Suprapubic skin (tissue), 4 donors: ENCODE measurements around the gene SPTB. TPM values are rescaled to one million over a fixed set of nuclear protein-coding genes. Genes with fewer than 3 reads are reported as not detected.

Experiments
- DNase-seq, 2 donors: peaks; one replicate each; pipeline ENCODE4 v3.0.0-alpha.2; 2019; ENCODE audit warnings: low spot score in 2 of 2
- H3K27ac ChIP-seq: fragments of 200-600 bp; sonication (generic); one replicate; pipeline ENCODE4 v1.5.1; 2019
- H3K27me3 ChIP-seq: fragments of 200-600 bp; sonication (generic); one replicate; pipeline ENCODE4 v1.5.1; 2019
- H3K36me3 ChIP-seq: fragments of 200-600 bp; sonication (generic); one replicate; pipeline ENCODE4 v1.5.1; 2019
- H3K4me1 ChIP-seq: fragments of 200-600 bp; sonication (generic); one replicate; pipeline ENCODE4 v1.5.1; 2019
- H3K4me3 ChIP-seq: fragments of 200-600 bp; sonication (generic); one replicate; pipeline ENCODE4 v1.5.1; 2019; ENCODE audit warnings: mild to moderate bottlenecking
- H3K9me3 ChIP-seq: fragments of 200-600 bp; sonication (generic); one replicate; pipeline ENCODE4 v1.5.1; 2019
- CTCF ChIP-seq, 2 donors: fragments of 200-600 bp in 1 of 2; fragments of 450-650 bp in 1 of 2; sonication (generic) in 1 of 2; IDR thresholded peaks; one replicate each; pipeline ENCODE4 v1.5.1; 2016 to 2019; ENCODE audit warnings: antibody characterized with exemption in 2 of 2, mild to moderate bottlenecking in 1 of 2, moderate library complexity in 1 of 2
- EP300 ChIP-seq: sonication (generic); formaldehyde crosslinking; IDR thresholded peaks from one replicate; pipeline ENCODE4 v1.6.1; 2017; ENCODE audit warnings: antibody characterized with exemption
- POLR2A ChIP-seq, 2 donors: fragments of 450-650 bp; IDR thresholded peaks; one replicate each; pipeline ENCODE4 v1.6.1; 2017; ENCODE audit warnings: antibody characterized with exemption in 2 of 2, mild to moderate bottlenecking in 2 of 2, moderate library complexity in 2 of 2
- POLR2AphosphoS5 ChIP-seq, 3 donors: sonication (generic); formaldehyde crosslinking; IDR thresholded peaks; one replicate each; pipeline ENCODE4 v1.6.1; 2017; ENCODE audit warnings: antibody characterized with exemption in 3 of 3
- WGBS: methylation state at CpG from one replicate; pipeline ENCODE4 v1.1.5; 2018; 5-methylcytosine and 5-hydroxymethylcytosine counted together
- total RNA-seq, 4 donors: library from RNA; depleted of rRNA; stranded (reverse); fragments of >200 nt; gene quantifications; one replicate each; pipeline ENCODE4 v1.1.0, GENCODE V29; 2016

The SPTB gene
- total RNA-seq, 4 donors from 2014 or later: 0.44 to 2.4 (median 0.54) TPM

- Histone ChIP-seq H3K27me3 (no peaks in the 10 kb centered on the region), H3K36me3 (peaks cover 4% of the 10 kb centered on the region), H3K4me1 (peaks cover 47% of the 10 kb centered on the region), H3K27ac (no peak overlapping the region), H3K4me3 (no peak overlapping the region), H3K9me3 (no peaks in the 10 kb centered on the region)
- TF ChIP-seq POLR2AphosphoS5 (IDR thresholded peaks at IDR 0.05) (no peak), EP300 (no peak), POLR2A (IDR thresholded peaks at IDR 0.05) (no peak), CTCF (IDR thresholded peaks at IDR 0.05) (no peak)
- WGBS: no CpG with 5 or more reads among the region's 5 CpGs
- DNase-seq: no peak
These were observed 125.0 kb downstream of the SPTB start for GRCh38 chr14:64754685-64755084.

DNA sequence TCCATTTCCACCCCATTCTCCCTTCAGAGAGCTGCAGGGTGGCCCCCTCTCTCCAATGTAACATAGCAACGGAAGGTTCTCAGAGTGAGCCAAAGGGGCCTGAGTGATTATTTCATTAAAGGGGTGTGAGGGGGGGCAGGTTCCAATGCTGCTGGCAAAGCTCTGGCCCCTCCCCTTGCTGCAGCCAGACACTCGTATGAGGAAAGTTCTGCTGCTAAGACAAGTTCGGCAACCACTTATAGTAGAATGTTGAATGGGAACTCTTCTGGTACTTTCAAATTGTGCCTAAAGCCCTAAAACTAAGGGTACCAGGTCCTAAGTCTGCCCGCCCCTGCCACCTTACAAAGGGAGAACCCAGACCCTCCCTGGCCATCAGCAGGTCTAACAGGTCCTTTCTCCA is 125.7 kb downstream of the SPTB start:
- Histone ChIP-seq H3K4me3 (no peak overlapping the region), H3K9me3 (no peaks in the 10 kb centered on the region), H3K27me3 (no peaks in the 10 kb centered on the region), H3K36me3 (peaks cover 11% of the 10 kb centered on the region), H3K4me1 (peaks cover 43% of the 10 kb centered on the region), H3K27ac (no peak overlapping the region)
- TF ChIP-seq CTCF (IDR thresholded peaks at IDR 0.05): no peak
- no peak for TF ChIP-seq POLR2AphosphoS5 (IDR thresholded peaks at IDR 0.05)
- no peak for TF ChIP-seq POLR2A (IDR thresholded peaks at IDR 0.05)
- no peak for TF ChIP-seq EP300
- WGBS: 96% methylated on average over 4 of the region's 4 CpGs
- no peak for DNase-seq

DNA sequence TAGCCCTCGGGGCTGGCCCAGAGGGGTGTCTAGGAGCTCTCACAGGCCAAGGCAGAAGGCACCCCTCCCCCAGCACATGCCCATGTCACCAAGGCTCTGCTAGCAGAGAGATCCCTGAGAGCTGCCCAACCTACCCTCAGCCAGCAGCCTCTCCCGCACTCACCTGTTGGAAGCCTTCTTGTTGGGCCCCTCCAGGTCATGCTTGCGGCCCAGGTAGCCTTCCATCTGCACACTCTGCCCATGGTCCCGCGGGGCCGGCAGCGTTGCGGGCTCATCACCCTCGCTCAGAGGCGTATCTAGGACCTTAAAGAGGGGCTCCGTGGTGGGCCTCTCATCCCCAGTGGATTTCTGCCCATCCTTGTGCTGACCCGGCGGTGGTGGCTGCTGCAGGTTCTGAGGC is 126.3 kb downstream of the SPTB start:
- peaks cover 15% of the 10 kb centered on the region for H3K36me3 ChIP-seq
- DNase-seq: no peak
- TF ChIP-seq POLR2A (IDR thresholded peaks at IDR 0.05) (no peak), POLR2AphosphoS5 (IDR thresholded peaks at IDR 0.05) (no peak), EP300 (no peak), CTCF (IDR thresholded peaks at IDR 0.05) (no peak)
- no peak overlapping the region for H3K4me3 ChIP-seq
- WGBS: 90% methylated on average over 5 of the region's 13 CpGs
- H3K4me1 ChIP-seq: peaks cover 37% of the 10 kb centered on the region
- no peaks in the 10 kb centered on the region for H3K9me3 ChIP-seq
- H3K27ac ChIP-seq: no peak overlapping the region
- no peaks in the 10 kb centered on the region for H3K27me3 ChIP-seq

DNA sequence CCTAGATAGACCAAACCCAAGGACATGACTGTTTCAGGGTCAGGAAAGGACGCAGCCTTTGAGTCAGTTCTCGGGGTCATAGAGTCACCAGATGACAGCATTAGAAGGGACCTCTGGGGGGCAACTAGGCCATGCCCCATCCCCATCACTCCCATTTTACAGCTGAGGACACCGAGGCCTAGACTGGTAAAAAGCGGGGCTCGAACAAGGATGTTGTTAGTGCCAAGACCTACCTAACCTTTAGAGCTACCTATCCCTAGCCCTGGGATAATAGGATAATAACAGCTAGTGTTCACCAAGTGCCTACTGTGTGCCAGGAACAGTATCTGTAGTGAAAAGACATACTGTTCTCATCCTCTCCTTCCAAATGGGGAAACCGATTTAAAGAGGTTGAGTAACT is 126.8 kb downstream of the SPTB start:
- H3K4me3 ChIP-seq: no peak overlapping the region
- peaks cover 33% of the 10 kb centered on the region for H3K4me1 ChIP-seq
- H3K27me3 ChIP-seq: no peaks in the 10 kb centered on the region
- H3K27ac ChIP-seq: no peak overlapping the region
- DNase-seq: no peak
- peaks cover 19% of the 10 kb centered on the region for H3K36me3 ChIP-seq
- WGBS: 89% methylated on average over 6 of the region's 6 CpGs
- no peaks in the 10 kb centered on the region for H3K9me3 ChIP-seq
- no peak for TF ChIP-seq EP300
- TF ChIP-seq POLR2A (IDR thresholded peaks at IDR 0.05): no peak
- no peak for TF ChIP-seq CTCF (IDR thresholded peaks at IDR 0.05)

GRCh38 chr14:64748995-64749714 is 130.6 kb downstream of the SPTB start:
- Histone ChIP-seq H3K36me3 (peaks cover 43% of the 10 kb centered on the region), H3K4me1 (peaks cover 13% of the 10 kb centered on the region), H3K9me3 (no peaks in the 10 kb centered on the region), H3K27me3 (no peaks in the 10 kb centered on the region), H3K27ac (no peak overlapping the region), H3K4me3 (no peak overlapping the region)
- DNase-seq: no peak
- no peak for TF ChIP-seq POLR2A (IDR thresholded peaks at IDR 0.05)
- TF ChIP-seq CTCF (IDR thresholded peaks at IDR 0.05): no peak
- no peak for TF ChIP-seq EP300
- TF ChIP-seq POLR2AphosphoS5 (IDR thresholded peaks at IDR 0.05): no peak
- WGBS: 95% methylated on average over 42 of the region's 51 CpGs
